Measurements from ENCODE around the gene FER1L5.

DNA sequence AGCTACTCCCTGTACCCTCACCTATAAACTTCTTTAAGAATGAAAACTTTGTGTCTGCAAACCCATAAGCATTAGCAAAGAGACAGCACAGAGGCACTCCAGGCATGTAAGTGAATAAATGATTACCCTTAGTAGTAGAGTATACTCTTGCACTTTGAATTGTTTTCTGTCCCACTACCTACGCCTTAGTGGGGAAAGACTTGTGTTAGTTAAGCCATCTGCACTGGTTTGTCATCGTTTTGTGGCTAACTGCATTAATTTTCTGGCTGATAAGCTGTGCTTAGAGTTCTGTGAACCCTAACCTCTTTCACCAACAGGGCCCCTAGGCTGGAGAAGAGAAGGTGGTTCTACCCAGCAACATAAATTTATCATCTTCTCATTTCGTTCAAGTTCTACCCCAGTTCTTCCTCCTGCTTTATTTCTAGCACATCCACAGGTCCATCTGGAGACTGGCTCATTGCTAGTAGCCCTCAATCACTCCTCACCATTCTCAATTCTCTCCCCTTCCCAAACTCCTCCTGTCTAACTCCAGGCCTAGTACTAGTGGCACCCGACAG, 96.6 kb downstream of the FER1L5 start:
- TF ChIP-seq, protein P1, sequence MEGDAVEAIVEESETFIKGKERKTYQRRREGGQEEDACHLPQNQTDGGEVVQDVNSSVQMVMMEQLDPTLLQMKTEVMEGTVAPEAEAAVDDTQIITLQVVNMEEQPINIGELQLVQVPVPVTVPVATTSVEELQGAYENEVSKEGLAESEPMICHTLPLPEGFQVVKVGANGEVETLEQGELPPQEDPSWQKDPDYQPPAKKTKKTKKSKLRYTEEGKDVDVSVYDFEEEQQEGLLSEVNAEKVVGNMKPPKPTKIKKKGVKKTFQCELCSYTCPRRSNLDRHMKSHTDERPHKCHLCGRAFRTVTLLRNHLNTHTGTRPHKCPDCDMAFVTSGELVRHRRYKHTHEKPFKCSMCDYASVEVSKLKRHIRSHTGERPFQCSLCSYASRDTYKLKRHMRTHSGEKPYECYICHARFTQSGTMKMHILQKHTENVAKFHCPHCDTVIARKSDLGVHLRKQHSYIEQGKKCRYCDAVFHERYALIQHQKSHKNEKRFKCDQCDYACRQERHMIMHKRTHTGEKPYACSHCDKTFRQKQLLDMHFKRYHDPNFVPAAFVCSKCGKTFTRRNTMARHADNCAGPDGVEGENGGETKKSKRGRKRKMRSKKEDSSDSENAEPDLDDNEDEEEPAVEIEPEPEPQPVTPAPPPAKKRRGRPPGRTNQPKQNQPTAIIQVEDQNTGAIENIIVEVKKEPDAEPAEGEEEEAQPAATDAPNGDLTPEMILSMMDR (IDR thresholded peaks at IDR 0.05; ENCODE audit: extremely low read depth in 1 of 2, insufficient read depth in 1 of 2, low read depth in 1 of 2, low read length in 2 of 2) = no peak
- TF ChIP-seq, protein P2, sequence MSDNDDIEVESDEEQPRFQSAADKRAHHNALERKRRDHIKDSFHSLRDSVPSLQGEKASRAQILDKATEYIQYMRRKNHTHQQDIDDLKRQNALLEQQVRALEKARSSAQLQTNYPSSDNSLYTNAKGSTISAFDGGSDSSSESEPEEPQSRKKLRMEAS (IDR thresholded peaks at IDR 0.05; ENCODE audit: insufficient read depth, insufficient read length) = no peak
- TF ChIP-seq POLR2A (IDR thresholded peaks at IDR 0.05; ENCODE audit: low read depth, low read length) (no peak), POLR2AphosphoS5 (IDR thresholded peaks at IDR 0.05; ENCODE audit: insufficient read depth, low read depth, low read length) (no peak), JUN (IDR thresholded peaks at IDR 0.05; ENCODE audit: borderline replicate concordance, insufficient read depth, insufficient read length, low read depth) (no peak)

All from endothelial cell of umbilical vein (primary cell).